HG02798 (cell line): ENCODE data around the gene RAB31.
"Not testable (repeated sequence)": the region's sequence is repeated elsewhere in the genome, so short reads cannot be mapped to it uniquely, and the experiment has no call there.

Source experiments
- ATAC-seq: cut with Tn5 transposase; IDR thresholded peaks from one replicate; pipeline ENCODE4 v1.9.1; 2021; ENCODE audit warnings: mild to moderate bottlenecking; ENCODE audit not compliant: unreplicated experiment, poor library complexity

RAB31 gene

DNA sequence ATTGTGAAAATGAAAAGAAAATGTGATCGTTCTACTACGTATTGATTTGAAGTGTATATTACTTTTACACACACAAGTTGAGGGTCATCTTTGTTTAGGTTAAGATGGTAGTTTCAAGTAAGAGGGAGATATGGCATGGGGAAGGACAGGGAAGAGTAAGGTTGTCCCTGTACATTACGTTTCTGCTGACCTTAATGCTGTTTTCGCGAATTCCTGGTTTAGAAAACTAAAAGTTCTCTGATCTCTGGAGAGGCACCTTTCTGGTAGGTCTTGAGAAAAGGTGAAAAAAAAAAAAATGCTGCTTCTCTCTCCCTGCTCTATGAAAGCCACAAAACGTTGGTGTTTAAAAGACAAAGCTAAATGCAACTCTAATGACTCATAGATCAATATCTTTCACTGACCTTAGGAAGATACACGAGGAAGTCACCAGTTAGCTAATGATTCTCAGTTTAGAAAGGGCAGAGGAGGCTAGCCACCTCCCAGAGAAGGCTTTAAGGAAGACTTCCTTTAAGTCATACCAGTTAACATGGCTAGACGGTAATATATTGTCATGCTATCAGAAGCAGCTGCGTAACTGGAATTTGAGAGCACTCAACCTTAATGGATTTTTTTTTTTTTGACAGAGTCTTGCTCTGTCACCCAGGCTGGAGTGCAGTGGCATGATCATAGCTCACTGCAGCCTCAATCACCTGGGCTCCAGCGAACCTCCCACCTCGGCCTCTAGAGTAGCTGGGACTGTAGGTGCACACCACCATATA lies 190.9 kb downstream of the RAB31 start:
- no peak for ATAC-seq

DNA sequence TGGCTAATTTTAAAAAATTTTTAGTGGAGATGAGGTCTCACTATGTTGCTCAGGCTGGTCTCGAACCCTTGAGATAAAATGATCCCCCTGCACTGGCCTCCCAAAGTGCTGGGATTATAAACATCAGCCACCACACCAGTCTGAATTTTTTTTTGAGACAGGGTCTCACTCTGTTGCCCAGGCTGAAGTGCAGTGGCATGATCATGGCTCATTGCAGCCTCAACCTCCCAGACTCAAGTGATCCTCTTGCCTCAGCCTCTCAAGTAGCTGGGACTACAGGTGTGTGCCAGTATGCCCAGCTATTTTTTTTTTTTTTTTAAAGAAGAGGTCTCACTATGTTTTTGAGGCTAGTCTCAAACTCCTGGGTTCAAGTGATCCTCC lies 191.4 kb downstream of the RAB31 start:
- not testable (repeated sequence) for ATAC-seq

DNA sequence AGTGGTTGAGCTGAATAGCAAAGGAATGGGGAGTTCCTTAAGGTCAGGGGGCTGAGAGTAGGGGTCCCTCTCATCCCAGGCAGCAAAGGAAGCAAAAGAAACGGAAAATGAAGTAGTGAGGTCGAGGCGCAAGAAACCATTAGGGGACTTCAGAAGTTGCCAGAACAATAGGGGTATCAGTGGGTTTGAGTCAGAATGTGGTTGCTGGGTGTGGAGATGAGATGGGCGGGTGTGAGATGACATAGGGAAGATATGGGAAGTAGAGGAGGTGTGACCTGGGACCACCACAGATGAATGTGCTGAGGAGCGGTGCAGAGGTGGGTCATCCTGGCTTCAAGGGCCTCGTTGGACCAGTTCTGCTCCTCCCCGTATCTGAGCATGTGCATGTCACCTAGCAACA lies 192.6 kb downstream of the RAB31 start:
- ATAC-seq: no peak

DNA sequence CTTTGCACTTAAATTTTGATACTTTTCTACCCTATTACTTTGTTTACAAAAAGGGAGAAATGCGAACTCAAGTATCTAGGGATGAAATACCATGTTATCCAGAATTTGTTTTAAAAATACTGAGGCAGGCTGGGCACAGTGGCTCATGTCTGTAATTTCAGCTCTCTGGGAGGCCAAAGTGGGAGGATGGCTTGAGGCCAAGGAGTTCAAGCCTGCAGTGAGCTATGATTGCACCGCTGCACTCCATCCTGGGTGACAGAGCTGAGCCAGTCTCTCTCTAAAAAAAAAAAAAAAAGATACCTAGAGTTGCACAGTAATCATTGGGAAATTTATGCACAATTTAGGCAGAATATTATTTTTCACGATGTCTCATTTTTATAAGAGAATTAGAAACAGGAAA lies 193.3 kb downstream of the RAB31 start:
- ATAC-seq: no peak

DNA sequence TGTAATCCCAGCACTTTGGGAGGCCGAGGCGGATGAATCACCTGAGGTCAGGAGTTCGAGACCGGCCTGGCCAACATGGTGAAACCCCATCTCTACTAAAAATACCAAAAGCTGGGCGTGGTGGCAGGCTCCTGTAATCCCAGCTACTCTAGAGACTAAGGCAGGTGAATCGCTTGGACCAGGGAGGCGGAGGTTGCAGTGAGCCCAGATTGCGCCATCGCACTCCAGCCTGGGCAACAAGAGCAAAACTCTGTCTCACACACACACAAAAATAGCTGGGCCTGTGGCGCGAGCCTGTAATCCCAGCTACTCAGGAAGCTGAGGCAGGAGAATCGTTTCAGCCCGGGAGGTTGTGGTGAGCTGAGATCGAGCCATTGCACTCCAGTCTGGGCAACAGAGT lies 194.2 kb downstream of the RAB31 start:
- ATAC-seq: not testable (repeated sequence)

DNA sequence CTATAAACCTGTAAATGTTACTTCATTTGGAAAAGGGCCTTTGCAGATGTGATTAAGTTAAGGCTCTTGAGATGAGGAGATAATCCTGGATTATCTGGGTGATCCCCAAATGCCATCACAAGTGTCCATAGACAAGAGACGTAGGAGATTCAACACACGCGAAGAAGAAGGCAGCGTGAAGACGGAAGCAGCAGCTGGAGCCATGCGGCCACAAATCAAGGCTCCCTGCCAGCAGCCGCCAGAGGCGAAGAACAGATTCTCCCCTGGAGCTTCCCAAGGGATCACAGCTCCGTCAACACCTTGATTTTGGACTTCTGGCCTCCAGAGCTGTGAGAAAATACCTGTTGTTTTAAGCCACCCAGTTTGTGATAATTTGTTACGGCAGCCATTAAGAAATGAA lies 194.7 kb downstream of the RAB31 start:
- ATAC-seq: no peak

DNA sequence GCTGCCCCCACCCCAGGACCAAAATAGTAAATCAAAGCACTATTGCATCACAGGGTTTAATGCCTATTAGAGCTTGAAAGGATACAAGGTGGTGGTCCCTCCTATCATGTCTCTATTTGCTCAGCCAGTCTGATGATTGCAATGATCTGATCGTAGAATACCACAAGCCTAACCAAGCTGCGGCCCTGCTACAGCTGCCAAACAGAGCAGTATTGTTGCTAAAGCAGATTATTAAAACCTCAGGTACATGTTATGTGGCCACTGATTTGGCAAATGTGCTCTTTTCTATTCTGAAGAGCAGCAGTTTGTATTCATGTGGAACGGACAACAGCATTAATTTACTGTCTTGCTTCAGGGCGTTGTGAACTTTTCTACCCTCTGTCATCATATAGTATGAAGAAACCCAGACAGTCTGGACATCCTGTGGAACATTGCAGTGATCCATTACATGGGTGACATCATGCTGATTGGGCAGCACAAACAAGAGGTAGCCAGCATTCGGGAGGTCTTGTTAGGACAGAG lies 197.4 kb downstream of the RAB31 start:
- no peak for ATAC-seq

DNA sequence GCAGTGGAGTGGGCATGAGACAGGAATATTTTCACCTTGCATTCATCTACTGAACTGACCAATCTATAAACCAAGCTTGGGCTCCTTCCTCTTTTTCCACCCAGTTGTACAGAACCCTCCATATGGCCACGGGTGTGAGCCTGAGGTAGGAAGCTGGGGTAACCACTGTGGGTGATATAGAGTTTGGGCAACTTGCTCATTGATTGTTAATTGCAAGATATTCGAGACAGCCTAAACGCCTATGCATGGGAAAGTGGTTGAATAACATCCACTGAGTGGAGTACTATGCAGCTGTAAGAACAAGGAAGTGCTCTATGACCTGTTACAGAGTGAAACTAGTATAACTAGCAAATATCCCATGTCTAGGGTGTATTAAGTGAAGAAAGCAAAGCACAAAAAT lies 198.4 kb downstream of the RAB31 start:
- ATAC-seq: no peak

DNA sequence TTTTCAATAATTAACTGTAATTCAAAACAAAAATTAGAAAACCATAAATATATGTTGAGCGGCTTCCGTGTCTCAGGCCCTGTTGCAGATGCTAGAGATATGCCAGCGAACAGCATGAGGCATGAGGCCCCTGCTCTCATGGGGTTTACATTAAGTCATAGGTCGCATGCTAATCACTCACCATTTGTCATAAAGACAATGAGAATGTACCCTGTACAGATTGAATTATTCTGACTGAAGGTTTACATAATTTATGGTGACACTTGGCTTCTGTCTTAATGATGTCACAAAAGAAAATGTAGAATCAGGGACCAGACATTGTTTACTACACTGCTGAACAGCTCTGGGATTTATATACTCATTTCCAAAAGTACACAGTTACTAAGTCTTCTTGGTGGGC lies 199.8 kb downstream of the RAB31 start:
- ATAC-seq: no peak

DNA sequence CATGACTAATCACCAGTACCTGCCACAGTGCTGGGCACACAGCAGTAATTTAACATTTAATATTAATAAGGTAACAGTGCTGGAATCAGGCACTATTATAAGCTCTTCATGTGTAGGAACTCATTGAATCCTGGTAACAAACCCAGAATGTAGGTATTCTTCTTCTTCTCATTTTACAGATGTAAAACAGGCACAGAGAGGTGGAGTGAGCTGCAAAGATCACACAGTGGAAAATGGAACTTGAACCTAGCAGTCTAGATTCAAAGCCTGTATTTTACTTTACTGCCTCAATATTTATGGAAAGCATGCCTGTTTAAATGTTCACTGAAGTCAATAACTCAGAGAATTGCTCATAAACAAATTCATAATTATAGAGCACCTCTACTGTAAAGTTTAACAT lies 202.0 kb downstream of the RAB31 start:
- no peak for ATAC-seq

DNA sequence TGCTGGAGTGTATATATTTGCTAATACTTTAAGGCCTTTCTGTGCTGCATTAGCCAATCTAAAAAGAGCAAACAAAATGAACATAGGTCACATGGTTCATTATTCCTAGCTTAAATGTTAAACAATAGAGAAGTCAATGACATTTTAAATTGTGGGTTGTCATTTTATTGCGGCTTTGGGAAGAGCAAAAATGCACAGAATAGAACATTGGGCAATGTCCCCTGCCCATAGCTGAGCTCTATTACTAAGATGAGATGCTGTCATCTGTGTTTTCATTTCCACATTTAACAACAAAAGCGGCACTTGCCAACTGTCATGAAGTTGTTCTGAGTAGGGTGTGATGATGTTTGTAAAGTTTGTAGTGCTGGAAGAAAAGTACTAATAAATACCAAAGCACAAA lies 202.6 kb downstream of the RAB31 start:
- no peak for ATAC-seq

DNA sequence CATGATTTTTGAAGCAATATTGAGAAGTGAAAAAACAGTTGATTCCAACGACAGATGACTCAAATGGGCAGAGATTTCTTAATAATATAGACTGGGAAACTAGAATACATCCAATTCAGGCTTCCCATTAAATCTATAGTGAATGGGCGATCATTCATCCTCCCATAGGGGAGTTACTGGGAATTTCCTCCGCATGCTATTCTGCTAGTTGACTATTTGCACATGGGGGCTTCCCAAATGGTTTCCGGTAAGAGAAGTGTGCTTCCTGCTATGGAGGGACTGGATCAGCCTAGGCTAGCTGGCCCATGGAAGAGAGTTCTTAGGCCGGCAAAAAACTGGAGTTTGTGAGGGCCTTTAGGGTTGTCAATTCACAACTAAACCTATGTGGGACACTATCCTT lies 203.1 kb downstream of the RAB31 start:
- no peak for ATAC-seq
